Measurements from ENCODE around the gene ANKRD39.
"Not testable (repeated sequence)": the region's sequence is repeated elsewhere in the genome, so short reads cannot be mapped to it uniquely, and the experiment has no call there.

ANKRD39 gene

DNA sequence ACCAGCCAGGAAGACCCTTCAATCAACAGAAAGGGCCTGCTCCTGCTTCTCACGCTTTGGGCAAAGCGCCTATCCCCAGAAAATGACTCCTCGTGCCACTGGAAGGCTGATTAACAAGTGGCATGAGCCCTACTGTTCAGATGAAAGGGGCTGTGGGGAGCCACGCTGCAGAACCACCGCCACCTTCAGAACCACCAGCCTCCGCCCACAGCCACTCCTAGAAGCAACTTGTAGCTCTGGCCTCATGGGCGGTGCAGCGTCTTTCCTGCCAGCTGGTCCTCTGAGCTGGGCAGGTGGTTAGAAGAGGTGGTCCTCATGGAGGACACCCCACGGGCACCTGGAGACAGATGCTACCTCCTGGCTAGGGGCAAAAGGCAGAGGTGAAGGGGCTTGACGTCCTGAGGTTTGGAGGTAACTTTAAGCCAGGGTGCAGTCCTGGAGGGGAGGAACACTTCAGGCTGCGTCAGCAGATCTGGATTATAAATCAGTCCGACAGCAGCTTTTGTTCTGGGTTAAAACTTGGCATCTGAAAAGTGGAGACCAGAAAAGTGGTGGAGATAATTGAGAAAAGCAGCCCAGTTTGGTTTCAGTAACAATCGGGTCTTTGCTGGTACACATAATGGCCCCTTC, 12.9 kb upstream of the ANKRD39 start:
- DNase-seq (ENCODE audit: low spot score), result peak; percentile 62

DNA sequence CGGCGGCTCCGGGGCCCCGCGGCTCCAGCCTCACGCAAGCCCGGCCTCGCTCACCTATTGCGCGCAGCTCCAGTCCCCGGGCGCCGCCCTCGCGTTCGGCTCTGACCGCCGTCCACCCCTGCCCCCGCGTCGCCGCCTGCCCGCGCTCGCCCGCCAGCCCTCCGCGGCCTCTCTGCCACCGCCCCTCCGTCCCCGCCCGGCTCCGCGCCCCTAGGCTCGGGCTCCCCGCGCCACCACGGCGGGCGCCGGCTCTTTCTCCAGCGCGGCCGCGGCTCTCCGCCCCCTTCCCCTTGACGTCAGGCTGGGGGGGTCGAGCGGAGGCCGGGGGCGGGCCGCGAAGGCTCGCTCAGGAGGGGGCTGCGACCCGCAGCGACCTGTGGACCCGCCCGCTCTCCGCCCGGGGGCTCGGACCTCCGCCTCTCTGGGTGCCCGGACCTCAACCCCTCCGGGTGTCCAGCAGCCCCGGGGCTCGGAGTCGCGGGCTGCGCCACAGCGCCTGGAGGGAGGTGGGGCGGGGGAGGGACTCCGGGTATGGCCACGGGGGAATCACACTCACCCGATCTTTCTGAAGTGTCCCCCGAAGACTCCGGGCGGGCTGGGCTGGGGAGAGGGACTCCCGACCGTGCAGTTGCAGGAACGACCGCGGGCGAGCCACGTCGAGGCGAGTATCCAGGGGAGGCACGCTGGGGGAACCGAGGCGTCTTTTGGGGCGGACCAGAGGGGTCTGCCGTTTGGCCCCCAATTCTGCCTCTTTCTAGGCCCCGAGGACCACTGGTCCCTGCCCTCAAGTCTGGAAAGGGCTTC, 12.2 kb upstream of the ANKRD39 start, which contains the start of gene SEMA4C:
Gene SEMA4C, minus strand, starts transcription at position 259 of the 804 bp plus-strand sequence. CDS start 2,194 bp downstream, outside the sequence.
- DNase-seq (ENCODE audit: low spot score), result peak; percentile 84

GRCh38 chr2:96869281-96869821, 11.5 kb upstream of the ANKRD39 start:
- DNase-seq (ENCODE audit: low spot score), result peak; percentile 55

DNA sequence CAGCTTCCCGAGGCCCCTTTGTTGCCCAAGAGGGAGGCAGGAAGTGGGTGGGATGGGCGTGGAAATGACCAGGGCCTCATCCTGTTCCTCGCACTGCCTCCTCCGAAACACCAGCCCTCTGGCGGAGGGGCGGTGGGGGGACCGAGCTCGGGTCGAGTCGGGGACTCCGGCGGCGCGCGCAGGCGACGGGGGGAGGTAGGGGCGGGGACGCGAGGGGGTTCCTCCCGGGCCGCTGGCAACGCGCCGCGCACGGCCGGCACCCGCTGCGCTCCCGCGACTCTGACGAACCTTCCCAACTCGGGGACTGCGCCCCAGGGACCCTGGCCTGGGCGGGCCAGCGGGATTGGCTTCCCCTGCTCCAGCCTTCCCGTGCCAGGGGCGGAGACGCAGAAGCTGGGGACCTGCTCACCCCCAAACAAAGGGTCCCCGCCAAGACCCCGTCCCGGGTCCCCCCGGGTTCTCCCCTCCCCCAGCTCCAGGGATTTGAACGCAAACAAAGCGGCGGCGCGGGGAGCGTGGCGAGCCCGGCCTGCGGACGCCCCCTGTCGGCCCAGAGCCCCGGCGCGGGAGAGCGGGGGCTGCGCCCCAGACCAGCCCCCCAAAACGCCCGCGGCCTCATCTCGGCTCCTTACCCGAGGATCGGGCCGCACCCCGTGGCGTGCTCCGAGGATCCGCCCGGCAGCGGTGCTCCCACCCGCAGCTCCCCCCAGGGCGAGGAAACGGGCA, 10.9 kb upstream of the ANKRD39 start:
- DNase-seq (ENCODE audit: low spot score), result peak; percentile 81

DNA sequence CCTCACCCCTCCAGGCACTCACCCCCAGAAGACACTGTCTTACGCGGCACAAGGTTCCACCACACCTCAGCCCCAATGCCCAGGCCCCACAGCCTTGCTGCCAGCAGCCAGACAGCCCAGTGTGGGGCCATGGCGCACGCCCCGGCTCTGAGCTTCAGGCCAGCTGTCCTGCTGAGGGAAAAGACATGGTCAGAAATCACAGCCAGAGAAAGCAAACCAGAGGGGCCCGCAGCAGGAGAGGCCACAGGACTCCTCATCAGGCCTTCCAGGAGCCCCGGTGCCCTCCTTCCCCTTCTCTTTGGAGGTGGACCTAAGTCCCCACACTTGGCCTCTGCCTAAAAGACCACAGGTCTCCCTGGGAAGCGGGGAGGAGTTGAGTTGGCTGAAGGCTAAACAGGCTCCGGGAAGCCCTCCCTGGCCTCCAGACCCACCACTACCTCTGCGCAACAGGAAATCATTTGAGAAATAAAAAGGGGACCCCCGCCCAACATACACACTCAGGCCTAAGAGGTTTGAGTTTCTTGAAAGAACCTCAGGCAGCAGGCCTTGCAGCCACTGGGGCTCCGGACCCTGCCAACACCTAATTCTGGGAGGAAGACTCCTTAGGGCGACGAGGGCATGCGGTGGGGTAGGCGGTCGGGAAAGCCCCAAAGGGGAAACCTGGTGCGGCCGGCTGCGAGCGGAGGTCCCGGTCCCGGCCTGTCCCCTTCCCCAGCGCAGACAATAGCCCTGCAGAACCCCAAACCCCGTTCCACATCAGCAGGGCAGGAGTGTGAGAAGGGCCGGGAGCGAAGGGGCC, 10.1 kb upstream of the ANKRD39 start:
- peak; percentile 35 for DNase-seq (ENCODE audit: low spot score)

DNA sequence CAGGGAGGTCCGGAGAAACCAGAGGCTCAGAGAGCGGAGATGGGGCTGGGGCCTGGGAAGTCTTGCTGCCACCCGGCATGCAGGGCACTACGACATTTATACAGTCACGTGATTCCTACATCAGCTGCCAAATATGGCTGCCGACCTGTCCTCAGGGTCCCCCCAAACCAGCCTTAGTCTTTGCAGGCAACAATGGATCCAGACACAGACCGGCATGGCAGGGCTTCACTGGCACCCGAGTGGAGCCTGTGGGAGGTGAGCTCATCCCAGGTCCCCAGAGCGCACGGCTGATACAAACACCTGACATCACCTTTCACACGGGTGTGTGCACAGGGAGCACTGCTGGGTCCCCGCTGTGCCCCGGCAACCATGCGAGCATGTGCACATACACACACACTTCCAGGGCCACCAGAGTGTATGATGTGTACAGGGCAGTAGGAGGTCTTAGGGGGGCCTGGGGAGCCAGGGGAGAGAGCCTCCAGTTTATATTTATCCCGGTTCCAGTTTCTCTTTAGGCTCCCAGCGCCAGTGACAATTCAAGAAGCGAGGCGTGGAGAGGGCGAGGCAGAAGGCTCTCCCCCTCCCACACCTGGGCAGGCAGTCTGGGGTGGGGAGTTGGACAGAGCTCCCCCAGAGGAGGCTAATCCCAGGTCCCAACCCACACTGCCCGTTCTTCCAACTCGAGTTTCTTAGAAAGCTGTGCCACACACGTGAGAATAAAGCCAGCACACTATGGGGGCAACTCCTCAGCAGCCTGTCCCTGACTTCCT, 9.4 kb upstream of the ANKRD39 start:
- DNase-seq (ENCODE audit: low spot score), result no peak

DNA sequence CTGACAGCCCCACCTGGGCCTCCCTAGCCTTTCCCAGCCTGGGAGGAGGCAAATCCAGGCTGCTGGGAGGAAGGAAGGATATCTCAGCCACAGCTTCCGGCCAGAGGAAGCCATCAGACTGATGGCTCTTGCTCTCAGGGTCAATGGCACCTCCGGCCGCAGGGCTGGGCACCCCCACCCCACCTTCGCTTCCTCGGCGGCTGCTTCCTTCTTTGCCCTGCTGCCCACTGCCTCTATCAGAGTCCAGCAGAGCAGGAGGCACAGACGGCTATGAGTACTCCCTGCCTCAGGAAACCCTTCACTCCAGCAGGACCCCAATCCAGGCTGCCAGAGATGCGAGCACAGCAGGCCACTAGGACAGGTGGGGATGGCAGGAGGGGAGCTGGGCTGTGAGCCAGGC, 8.8 kb upstream of the ANKRD39 start:
- no peak for DNase-seq (ENCODE audit: low spot score)

DNA sequence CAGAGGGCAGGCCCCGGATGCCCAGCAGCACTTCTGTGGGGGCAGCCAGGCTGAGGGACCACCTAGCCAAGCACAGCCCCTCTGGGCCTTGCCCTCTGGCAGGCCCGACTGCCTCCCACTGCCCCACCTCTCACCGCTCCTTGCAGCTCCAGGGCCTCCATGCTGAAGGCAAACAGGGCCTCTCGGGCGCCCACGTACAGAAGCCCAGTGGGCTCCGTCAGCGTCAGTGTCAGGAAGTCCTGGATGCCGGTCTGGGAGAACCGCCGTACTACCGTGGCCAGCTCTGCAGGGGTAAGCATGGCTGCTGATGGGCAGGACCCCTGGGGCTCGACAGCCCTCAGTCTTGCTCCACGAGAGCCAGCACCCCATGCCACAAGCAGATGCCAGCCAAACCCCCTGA, 8.3 kb upstream of the ANKRD39 start:
- no peak for DNase-seq (ENCODE audit: low spot score)

DNA sequence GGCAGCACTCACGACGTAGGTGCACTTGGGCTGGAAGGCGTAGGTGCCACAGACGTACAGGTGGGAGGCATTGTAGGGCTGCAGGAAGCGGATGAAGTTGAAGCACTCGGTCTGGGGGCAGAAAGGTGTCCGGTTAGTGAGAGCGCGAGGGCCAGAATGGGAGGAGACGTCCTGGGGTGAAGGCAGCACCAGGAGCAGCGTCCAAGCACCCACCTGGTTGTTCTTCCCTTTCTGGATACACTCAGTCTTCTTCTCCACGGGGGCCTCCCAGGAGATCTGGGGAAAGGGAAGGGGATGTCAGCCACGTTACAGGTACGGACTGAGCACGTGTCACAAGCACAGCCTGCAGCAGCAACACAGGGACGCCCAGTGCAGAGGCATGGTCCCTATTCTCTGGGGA, 7.8 kb upstream of the ANKRD39 start:
- DNase-seq (ENCODE audit: low spot score), result no peak

DNA sequence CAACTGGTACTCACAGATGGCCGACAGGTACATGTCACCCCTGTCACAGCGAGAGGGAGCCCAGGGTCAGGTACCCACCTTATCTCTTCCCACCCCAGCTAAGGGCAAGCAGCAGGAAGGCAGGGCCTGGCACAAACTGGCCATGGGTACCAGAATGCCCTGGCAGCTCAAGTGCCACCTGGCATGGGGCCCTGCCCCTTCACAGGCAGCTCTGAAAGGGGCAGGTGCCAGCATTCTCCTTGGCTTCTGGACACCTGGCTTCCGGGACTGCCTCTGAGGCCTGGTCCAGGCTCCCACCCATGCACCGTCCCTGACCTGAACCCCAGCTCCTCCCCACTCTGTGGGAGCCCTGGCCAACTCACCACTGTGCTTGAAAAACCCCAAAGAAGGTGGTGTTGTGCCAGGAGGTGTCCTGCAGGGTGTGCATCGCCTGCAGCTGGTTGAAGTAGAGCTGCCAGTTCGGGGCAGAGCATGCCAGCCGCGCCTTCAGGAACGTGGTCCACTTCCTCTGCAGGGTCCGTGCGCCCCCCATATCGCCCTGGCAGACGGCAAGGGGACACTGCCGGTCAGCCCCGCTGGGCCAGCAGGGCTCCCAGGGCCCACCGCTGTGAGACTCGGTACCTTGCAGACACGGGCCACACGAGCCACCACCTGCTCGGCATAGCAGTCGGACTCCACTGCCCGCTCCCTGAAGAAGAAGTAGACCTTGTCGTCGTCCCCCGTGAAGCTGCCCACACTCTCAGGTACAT, 6.7 kb upstream of the ANKRD39 start:
- no peak for DNase-seq (ENCODE audit: low spot score)

- DNase-seq (ENCODE audit: low spot score), result no peak
Measured at GRCh38 chr2:96863575-96864342, 5.9 kb upstream of the ANKRD39 start.

- not testable (repeated sequence) for DNase-seq (ENCODE audit: low spot score)
Measured at GRCh38 chr2:96863056-96863455, 5.2 kb upstream of the ANKRD39 start.

GRCh38 chr2:96861074-96861473, 3.3 kb upstream of the ANKRD39 start:
- DNase-seq (ENCODE audit: low spot score), result no peak

DNA sequence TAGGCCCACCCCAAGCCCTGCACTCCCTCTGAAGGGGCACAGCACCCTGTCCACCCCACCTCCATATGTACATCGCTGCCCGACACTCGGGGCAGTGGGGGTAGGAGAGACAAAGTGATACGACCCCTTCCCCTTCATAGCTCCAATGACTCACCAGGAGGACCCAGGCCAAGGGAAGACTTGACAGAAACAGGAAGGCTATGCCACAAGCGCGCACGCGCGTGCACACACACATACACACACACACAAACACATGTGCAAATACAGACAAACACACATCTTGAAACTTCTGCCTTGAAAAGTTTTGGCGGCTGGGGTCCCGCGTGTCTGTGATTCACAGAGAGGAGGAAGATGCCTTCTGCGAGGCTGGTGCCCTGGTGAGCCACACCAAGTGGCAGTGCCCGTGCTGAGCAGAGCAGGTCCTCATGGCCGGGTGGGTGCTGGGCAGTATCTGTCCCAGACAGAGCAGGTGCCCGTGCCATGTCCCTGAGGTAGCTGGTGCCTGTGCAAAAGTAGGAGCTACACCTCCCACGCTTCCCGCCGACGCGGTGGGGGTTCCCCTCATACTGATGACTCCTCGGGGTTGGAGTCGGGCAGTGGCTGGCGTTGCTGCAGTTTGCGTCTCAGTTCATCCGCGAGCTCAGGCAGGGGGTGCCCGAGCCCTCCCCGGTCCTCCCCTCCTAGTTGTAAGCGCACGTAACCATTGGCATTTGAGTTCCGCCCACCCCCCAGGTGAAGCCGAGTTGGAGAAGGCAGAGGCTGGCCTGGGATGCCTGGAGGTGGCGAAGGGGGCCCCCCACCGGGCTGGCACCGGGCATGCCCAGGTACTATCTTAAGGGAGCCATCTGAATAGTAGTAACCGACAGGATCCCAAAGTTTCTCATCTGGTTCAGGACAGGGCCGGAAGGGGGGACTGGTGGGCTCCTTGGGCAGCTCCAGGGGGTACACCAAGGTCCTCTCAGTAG, 2.5 kb upstream of the ANKRD39 start:
- no peak for DNase-seq (ENCODE audit: low spot score)

DNA sequence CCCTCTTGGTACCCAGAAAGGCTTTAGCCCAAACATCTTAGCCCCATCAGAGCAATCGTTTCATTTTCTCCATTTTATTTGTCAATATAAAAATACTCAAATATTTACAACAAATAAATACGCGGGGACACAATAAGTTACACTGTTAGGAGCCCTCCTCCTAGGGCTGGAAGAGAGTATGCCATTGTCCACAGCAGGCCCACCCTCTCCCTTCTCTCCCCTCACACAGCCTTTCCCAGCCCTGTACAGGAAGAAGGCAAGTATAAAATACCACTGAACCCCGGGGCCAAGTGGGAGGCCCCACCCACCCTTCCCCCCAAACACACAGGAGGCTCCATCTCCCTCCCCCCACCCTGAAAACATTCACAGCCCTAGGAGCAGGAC, 1.9 kb upstream of the ANKRD39 start:
- DNase-seq (ENCODE audit: low spot score), result no peak

DNA sequence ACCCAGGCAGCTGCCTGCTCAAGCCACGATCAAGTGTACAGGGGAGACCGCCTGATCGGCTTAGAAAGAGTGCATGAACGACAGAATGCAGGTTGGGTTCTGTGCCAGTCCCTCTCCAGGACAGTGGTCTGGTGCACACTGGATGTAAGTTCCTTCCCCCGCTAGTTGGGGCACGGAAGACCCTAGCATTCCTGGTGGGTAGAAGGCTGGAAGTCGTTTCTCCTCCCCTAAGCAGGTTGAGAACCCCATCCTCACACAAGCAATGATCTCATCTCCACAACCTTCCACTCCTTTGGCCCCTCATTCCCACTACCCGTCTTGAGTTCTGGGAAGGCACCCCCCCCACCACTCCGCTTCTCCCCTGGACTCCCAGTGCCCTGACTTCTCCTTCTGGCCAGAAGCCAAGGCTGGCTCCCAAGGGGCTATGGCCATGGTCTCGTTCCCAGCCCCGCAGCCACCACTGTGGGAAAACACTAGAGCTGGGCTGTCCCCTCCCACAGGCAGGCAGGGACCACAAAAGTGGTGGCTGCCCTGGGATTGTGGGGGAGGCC, 1.4 kb upstream of the ANKRD39 start:
- peak; percentile 30 for DNase-seq (ENCODE audit: low spot score)

GRCh38 chr2:96856776-96857666, 795 bp downstream of the ANKRD39 start:
- peak; percentile 63 for DNase-seq (ENCODE audit: low spot score)
